Lower leg skin (tissue), 3 donors: ENCODE measurements around the gene HYAL2.

Experiments
- CTCF ChIP-seq, 3 donors: fragments of 450-650 bp; IDR thresholded peaks; one replicate each; pipeline ENCODE4 v1.5.1; 2016; ENCODE audit warnings: antibody characterized with exemption in 3 of 3, mild to moderate bottlenecking in 3 of 3, moderate library complexity in 2 of 3
- POLR2A ChIP-seq, 2 donors: fragments of 450-650 bp; IDR thresholded peaks; one replicate each; pipeline ENCODE4 v1.6.1; 2016 to 2017; ENCODE audit warnings: antibody characterized with exemption in 2 of 2, mild to moderate bottlenecking in 1 of 2, moderate library complexity in 1 of 2

DNA sequence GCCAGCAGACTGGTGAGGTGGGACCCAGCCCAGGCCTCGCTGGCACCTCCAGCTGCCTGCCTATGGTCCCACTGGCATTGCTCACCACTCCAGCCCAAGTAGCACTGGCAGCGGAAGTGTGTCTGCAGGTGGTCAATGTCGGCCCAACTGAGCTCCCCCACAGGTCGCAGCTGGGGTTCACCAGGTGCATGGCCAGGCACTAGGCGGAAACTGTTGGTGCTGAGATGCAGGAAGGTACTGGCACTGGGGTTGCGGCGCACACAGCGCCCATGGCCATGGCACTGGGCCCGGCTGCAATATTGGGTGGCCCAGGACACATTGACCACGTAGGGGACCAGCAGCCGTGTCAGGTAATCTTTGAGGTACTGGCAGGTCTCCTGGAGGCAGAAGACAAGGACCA lies 4.4 kb downstream of the HYAL2 start:
- TF ChIP-seq CTCF (IDR thresholded peaks at IDR 0.05) (no peak), POLR2A (IDR thresholded peaks at IDR 0.05) (no peak)
